ENCODE measurements around the gene OSBPL8.

Gene OSBPL8

DNA sequence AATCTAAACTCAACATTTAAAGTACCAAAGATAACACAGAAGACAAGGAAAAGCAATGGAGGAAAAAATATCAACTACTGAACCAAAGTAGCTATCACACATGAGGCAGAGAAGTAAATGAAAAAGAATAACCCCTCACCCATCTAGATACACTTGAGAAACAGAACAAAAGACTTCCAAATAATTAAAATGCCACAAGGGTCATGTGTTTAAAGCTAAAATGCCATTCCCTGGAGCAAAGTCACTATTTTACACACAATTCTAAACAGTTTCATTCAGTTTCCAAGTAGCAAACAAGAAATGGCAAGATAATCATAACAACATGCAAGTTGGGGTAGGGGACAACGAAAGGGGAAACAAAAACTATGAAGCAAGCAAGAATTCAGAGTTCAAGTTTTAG, 12.0 kb downstream of the OSBPL8 start:
- H3K4me3 ChIP-seq (ENCODE audit: low read depth, low read length): no peak overlapping the region
- TF ChIP-seq, protein P1, sequence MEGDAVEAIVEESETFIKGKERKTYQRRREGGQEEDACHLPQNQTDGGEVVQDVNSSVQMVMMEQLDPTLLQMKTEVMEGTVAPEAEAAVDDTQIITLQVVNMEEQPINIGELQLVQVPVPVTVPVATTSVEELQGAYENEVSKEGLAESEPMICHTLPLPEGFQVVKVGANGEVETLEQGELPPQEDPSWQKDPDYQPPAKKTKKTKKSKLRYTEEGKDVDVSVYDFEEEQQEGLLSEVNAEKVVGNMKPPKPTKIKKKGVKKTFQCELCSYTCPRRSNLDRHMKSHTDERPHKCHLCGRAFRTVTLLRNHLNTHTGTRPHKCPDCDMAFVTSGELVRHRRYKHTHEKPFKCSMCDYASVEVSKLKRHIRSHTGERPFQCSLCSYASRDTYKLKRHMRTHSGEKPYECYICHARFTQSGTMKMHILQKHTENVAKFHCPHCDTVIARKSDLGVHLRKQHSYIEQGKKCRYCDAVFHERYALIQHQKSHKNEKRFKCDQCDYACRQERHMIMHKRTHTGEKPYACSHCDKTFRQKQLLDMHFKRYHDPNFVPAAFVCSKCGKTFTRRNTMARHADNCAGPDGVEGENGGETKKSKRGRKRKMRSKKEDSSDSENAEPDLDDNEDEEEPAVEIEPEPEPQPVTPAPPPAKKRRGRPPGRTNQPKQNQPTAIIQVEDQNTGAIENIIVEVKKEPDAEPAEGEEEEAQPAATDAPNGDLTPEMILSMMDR (IDR thresholded peaks at IDR 0.05; ENCODE audit: low read depth, low read length): no peak

DNA sequence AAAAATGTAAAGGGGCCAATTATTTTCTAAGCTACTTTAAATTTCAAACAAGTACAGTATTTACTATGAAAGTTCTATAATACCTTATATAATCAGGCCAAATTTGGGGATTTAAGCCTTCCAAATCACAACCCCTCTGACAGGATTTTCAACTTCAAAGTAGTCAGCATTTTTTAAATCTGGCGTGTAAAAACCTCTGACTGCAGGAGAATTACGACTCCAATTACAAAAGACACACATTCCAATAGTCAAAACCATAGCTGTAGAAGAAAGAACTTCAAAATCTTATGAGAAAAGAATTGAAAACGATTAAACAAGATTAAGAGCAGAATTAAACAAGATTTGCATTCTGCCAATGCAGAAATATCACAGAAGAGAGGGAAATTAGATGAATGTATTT, 12.7 kb downstream of the OSBPL8 start:
- H3K4me3 ChIP-seq (ENCODE audit: low read depth, low read length): no peak overlapping the region
- TF ChIP-seq, protein P1 (IDR thresholded peaks at IDR 0.05; ENCODE audit: low read depth, low read length): no peak

DNA sequence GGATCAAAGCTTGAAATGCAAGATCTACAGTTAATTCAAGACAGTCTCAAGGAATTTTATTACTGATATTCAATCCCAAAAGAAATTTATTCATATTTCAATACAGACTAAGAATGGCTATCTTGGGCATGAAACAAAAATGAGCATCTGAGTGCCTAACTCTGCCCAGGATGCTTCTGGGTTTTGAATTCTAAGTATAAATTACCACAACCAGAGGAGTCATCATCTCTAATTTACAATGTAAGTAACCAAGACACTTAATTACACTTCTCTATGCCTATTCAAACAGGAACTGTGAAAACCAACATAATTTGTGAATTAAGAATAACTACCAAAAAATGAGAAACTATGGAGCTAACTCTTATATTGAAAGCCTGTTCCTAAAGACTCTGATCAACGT, 14.1 kb downstream of the OSBPL8 start:
- TF ChIP-seq, protein P1 (IDR thresholded peaks at IDR 0.05; ENCODE audit: low read depth, low read length): no peak
- H3K4me3 ChIP-seq (ENCODE audit: low read depth, low read length): no peak overlapping the region

DNA sequence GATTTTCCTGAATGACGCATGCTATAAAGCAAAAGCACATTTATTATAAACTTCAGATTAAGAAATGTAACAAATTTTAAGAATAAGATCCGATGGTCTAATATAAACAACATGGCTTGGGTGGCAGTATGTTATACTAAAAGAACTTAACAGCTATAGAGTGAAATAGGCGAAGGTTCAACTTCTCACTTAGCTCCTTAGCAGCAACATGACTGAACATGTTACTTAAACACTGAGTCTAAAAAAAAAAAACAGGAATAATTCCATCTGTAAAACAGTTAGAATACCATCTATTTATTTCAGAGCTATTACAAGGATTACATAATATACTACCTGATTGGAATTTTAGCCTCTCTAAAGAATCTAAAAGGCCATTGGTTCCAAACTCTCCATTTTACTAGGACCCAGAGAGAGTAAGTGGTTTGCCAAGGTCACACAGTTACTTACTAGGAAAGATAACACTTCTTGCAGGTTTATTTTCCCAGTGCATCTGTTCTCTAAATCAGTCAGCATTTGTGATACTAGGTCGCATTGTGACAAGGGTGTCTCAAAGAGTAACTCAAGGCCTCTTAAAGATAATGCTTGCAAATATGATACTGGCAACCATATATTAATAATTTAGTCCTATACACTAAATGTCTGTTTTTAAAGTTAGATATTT, 14.8 kb downstream of the OSBPL8 start:
- TF ChIP-seq, protein P1 (IDR thresholded peaks at IDR 0.05; ENCODE audit: low read depth, low read length): no peak

DNA sequence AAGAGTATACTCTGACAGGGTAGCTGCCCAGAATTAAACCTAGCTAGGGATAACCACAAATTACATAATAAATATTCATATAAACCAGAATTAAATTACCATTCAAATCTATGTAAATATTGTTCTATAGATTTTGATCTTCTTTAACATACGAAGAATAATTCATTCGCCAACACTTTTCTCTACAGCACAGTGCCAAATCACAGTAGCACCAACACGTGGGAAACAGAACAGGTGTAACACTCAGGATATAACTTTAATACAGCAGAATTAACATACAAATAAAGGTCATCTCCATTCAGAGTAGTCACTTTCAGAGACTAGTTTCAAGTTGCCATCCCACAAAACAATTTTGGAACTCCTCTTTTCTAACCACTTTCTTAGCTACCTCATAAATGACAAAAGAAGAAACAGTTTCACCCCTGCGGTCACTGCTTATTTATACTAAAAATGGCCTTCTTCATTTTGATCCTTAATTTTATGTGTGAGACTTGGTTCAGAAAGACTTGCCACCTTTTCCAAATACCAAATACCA, 15.7 kb downstream of the OSBPL8 start:
- TF ChIP-seq, protein P1 (IDR thresholded peaks at IDR 0.05; ENCODE audit: low read depth, low read length): no peak
- no peak overlapping the region for H3K4me3 ChIP-seq (ENCODE audit: low read depth, low read length)

More for the DNA sequence above, 14.8 kb downstream of the OSBPL8 start:
- no peak overlapping the region for H3K4me3 ChIP-seq (ENCODE audit: low read depth, low read length)

DNA sequence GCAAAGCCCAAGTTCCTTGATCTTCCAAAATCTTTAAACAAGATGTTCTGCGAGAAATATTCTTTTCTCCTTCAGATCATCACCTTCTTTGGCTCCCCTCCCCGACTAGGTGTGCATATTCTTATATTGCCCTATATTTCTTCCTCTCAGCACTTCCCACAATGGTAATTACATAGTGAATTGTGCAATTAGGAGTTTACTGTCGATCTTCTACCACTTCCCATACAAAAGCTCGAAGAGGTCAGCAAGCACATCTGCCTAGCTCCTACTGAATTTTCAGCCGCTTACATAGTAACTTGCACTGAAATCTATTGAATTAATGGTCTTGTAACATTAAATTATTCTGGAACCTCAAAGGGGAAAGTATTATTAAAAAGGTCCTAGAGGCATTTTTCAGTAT, 16.7 kb downstream of the OSBPL8 start:
- TF ChIP-seq, protein P1 (IDR thresholded peaks at IDR 0.05; ENCODE audit: low read depth, low read length): no peak
- no peak overlapping the region for H3K4me3 ChIP-seq (ENCODE audit: low read depth, low read length)

DNA sequence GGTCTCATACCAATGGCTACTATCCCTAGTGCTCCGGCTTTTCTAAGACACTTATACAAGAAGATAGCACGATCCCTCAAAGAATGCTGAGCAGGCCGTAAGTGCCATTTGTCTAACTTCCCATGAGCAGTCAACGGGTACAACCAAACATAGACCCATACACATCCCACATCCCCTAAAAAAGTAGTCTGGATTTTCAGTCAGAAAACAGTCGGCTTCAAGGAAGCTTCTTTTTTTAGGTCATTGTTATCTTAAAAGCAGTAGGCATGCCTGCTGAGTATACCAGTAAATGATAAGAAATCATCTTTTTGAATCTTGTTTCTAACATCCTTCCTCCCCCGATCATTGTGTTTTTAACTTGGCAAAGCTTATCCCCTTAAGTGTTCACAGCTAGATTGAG, 19.8 kb downstream of the OSBPL8 start:
- TF ChIP-seq, protein P1 (IDR thresholded peaks at IDR 0.05; ENCODE audit: low read depth, low read length): no peak
- H3K4me3 ChIP-seq (ENCODE audit: low read depth, low read length): no peak overlapping the region
